ENCODE measurements around the gene ALDH2. TPM values are rescaled to one million over a fixed set of nuclear protein-coding genes. Genes with fewer than 3 reads are reported as not detected.

Gene ALDH2
- total and polyA plus RNA-seq, 2 of the 8 experiments (the other 6 are each of a cell fraction or from before 2014, with no cell fraction given), result 25.4 to 43.8 TPM

DNA sequence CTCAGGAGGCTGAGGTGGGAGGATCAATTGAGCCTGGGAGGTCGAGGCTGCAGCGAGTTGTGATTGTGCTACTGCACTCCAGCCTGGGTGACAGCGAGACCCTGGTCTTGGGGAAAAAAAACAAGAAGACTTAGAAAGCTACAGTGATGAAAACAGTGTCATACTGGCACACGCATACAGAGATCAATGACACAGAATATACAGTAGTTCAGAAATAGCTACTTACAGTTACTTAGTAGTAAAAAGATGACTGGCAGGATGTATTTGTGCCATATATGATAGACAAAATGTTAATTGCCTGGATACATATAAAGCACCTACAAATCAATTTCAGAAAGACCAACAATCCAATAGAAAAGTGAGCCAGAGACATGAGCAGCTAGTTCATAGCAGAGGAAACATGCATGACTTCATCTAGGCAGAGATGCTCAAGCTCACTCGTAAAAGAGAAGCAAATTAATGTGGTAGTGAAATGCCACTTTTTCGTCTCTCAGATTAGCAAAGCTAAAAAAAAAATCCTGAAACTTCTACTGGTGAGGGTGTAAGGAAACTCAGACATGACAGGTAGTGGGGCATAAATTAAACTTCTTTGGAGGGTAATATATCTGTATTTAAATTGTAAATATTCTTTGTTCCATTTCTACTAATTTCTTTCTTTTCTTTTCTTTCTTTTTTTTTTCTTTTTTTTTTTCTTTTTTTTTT, 2.5 kb upstream of the ALDH2 start (continued):
- TF ChIP-seq, protein P1, sequence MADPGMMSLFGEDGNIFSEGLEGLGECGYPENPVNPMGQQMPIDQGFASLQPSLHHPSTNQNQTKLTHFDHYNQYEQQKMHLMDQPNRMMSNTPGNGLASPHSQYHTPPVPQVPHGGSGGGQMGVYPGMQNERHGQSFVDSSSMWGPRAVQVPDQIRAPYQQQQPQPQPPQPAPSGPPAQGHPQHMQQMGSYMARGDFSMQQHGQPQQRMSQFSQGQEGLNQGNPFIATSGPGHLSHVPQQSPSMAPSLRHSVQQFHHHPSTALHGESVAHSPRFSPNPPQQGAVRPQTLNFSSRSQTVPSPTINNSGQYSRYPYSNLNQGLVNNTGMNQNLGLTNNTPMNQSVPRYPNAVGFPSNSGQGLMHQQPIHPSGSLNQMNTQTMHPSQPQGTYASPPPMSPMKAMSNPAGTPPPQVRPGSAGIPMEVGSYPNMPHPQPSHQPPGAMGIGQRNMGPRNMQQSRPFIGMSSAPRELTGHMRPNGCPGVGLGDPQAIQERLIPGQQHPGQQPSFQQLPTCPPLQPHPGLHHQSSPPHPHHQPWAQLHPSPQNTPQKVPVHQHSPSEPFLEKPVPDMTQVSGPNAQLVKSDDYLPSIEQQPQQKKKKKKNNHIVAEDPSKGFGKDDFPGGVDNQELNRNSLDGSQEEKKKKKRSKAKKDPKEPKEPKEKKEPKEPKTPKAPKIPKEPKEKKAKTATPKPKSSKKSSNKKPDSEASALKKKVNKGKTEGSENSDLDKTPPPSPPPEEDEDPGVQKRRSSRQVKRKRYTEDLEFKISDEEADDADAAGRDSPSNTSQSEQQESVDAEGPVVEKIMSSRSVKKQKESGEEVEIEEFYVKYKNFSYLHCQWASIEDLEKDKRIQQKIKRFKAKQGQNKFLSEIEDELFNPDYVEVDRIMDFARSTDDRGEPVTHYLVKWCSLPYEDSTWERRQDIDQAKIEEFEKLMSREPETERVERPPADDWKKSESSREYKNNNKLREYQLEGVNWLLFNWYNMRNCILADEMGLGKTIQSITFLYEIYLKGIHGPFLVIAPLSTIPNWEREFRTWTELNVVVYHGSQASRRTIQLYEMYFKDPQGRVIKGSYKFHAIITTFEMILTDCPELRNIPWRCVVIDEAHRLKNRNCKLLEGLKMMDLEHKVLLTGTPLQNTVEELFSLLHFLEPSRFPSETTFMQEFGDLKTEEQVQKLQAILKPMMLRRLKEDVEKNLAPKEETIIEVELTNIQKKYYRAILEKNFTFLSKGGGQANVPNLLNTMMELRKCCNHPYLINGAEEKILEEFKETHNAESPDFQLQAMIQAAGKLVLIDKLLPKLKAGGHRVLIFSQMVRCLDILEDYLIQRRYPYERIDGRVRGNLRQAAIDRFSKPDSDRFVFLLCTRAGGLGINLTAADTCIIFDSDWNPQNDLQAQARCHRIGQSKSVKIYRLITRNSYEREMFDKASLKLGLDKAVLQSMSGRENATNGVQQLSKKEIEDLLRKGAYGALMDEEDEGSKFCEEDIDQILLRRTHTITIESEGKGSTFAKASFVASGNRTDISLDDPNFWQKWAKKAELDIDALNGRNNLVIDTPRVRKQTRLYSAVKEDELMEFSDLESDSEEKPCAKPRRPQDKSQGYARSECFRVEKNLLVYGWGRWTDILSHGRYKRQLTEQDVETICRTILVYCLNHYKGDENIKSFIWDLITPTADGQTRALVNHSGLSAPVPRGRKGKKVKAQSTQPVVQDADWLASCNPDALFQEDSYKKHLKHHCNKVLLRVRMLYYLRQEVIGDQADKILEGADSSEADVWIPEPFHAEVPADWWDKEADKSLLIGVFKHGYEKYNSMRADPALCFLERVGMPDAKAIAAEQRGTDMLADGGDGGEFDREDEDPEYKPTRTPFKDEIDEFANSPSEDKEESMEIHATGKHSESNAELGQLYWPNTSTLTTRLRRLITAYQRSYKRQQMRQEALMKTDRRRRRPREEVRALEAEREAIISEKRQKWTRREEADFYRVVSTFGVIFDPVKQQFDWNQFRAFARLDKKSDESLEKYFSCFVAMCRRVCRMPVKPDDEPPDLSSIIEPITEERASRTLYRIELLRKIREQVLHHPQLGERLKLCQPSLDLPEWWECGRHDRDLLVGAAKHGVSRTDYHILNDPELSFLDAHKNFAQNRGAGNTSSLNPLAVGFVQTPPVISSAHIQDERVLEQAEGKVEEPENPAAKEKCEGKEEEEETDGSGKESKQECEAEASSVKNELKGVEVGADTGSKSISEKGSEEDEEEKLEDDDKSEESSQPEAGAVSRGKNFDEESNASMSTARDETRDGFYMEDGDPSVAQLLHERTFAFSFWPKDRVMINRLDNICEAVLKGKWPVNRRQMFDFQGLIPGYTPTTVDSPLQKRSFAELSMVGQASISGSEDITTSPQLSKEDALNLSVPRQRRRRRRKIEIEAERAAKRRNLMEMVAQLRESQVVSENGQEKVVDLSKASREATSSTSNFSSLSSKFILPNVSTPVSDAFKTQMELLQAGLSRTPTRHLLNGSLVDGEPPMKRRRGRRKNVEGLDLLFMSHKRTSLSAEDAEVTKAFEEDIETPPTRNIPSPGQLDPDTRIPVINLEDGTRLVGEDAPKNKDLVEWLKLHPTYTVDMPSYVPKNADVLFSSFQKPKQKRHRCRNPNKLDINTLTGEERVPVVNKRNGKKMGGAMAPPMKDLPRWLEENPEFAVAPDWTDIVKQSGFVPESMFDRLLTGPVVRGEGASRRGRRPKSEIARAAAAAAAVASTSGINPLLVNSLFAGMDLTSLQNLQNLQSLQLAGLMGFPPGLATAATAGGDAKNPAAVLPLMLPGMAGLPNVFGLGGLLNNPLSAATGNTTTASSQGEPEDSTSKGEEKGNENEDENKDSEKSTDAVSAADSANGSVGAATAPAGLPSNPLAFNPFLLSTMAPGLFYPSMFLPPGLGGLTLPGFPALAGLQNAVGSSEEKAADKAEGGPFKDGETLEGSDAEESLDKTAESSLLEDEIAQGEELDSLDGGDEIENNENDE (IDR thresholded peaks at IDR 0.05; ENCODE audit: insufficient replicate concordance, low read length), result no peak
- TF ChIP-seq CHD1 (IDR thresholded peaks at IDR 0.05; ENCODE audit: low read depth, low read length), result no peak
- TF ChIP-seq SIX5 (IDR thresholded peaks at IDR 0.05; ENCODE audit: low read depth, low read length), result no peak
- no peak for TF ChIP-seq PHF8 (conservative IDR thresholded peaks at IDR 0.05; ENCODE audit: low read depth, low read length)
- TF ChIP-seq MAFK (IDR thresholded peaks at IDR 0.05; ENCODE audit: low read depth, low read length), result no peak
- TF ChIP-seq, protein P2, sequence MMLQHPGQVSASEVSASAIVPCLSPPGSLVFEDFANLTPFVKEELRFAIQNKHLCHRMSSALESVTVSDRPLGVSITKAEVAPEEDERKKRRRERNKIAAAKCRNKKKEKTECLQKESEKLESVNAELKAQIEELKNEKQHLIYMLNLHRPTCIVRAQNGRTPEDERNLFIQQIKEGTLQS (IDR thresholded peaks at IDR 0.05; ENCODE audit: insufficient read depth, low read depth, low read length), result no peak
- TF ChIP-seq, protein P3, sequence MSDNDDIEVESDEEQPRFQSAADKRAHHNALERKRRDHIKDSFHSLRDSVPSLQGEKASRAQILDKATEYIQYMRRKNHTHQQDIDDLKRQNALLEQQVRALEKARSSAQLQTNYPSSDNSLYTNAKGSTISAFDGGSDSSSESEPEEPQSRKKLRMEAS (IDR thresholded peaks at IDR 0.05), result no peak
